Non-pigmented ciliary epithelial cell (primary cell): ENCODE data around the gene CER1.
"Not testable (repeated sequence)": the region's sequence is repeated elsewhere in the genome, so short reads cannot be mapped to it uniquely, and the experiment has no call there.

Experiments
- DNase-seq: peaks from one replicate; pipeline ENCODE4 v3.0.0-alpha.2; 2010; ENCODE audit warnings: low read depth

CER1 gene

GRCh38 chr9:14715102-14715501 is 7.4 kb downstream of the CER1 start:
- no peak for DNase-seq

GRCh38 chr9:14713187-14713767 is 9.3 kb downstream of the CER1 start:
- DNase-seq, result no peak

GRCh38 chr9:14710804-14711203 is 11.7 kb downstream of the CER1 start:
- no peak for DNase-seq

GRCh38 chr9:14706530-14707140 is 15.9 kb downstream of the CER1 start:
- DNase-seq, result no peak

GRCh38 chr9:14705079-14705478 is 17.5 kb downstream of the CER1 start:
- DNase-seq, result no peak

GRCh38 chr9:14704281-14704680 is 18.3 kb downstream of the CER1 start:
- DNase-seq, result no peak

- no peak for DNase-seq
Measured at GRCh38 chr9:14702200-14702720, 20.3 kb downstream of the CER1 start.

GRCh38 chr9:14693251-14693861 is 29.2 kb downstream of the CER1 start, which contains the start of gene ZDHHC21:
ZDHHC21 (minus strand) TSS chr9:14693432; CDS start chr9:14674340, 19,092 bp downstream.
- DNase-seq, result no peak

- no peak for DNase-seq
Measured at GRCh38 chr9:14692470-14693250, 29.9 kb downstream of the CER1 start.

GRCh38 chr9:14690948-14691730 is 31.4 kb downstream of the CER1 start:
- no peak for DNase-seq

- DNase-seq, result peak; percentile 67
Measured at GRCh38 chr9:14687042-14687719, 35.4 kb downstream of the CER1 start.

GRCh38 chr9:14686168-14686567 is 36.4 kb downstream of the CER1 start:
- DNase-seq, result no peak

GRCh38 chr9:14682616-14683015 is 39.9 kb downstream of the CER1 start:
- DNase-seq, result not testable (repeated sequence)

- DNase-seq, result no peak
Measured at GRCh38 chr9:14678776-14679175, 43.8 kb downstream of the CER1 start.

- DNase-seq, result no peak
Measured at GRCh38 chr9:14677872-14678271, 44.7 kb downstream of the CER1 start.

GRCh38 chr9:14677396-14677795 is 45.1 kb downstream of the CER1 start:
- no peak for DNase-seq

- no peak for DNase-seq
Measured at GRCh38 chr9:14674630-14675029, 47.9 kb downstream of the CER1 start.

GRCh38 chr9:14671377-14671776 is 51.2 kb downstream of the CER1 start:
- DNase-seq, result no peak

GRCh38 chr9:14670718-14671117 is 51.8 kb downstream of the CER1 start:
- DNase-seq, result no peak
